ENCODE results near the gene TH. TPM values are rescaled to one million over a fixed set of nuclear protein-coding genes. Genes with fewer than 3 reads are reported as not detected.

The TH gene
- total RNA-seq, 1 experiment from 2014 or later: not detected

- CTCF ChIA-PET: interaction anchor here (0.8 to 2.0 kb wide), 5 partner anchors 106 to 227 kb away, joined by 3 to 10 read pairs (median 4); partner anchors contain the start of gene TSSC4
These were observed 21.7 kb upstream of the TH start for GRCh38 chr11:2193099-2193887.

GRCh38 chr11:2192435-2192834, 20.8 kb upstream of the TH start:
- no peak overlapping the region for H3K4me3 ChIP-seq (ENCODE audit: low read depth in 2 of 2, low read length in 2 of 2)
- no peak overlapping the region for H3K27ac ChIP-seq (ENCODE audit: low read length)
- in situ Hi-C loops (cut with HindIII; ENCODE audit: low pct_unique_long_range_greater_than_20kb, low sequenced_read_pairs): no loop called here
- POLR2A ChIA-PET: no interaction called here
- H3K9me3 ChIP-seq (ENCODE audit: control insufficient read depth, insufficient read depth, low read depth, low read length): no peaks in the 10 kb centered on the region
- ATAC-seq (no peak), DNase-seq (ENCODE audit: low read depth, low spot score) (no peak)
- intact Hi-C loops (cut with micrococcal nuclease; ENCODE audit: unreplicated experiment): no loop called here
- TF ChIP-seq REST (IDR thresholded peaks at IDR 0.05; ENCODE audit: insufficient read depth in 1 of 2, low read depth in 2 of 2, low read length in 1 of 2) (no peak), TCF7L2 (IDR thresholded peaks at IDR 0.05; ENCODE audit: low read depth, low read length) (no peak), POLR2AphosphoS5 (IDR thresholded peaks at IDR 0.05; ENCODE audit: low read depth, low read length) (no peak), SIN3A (IDR thresholded peaks at IDR 0.05; ENCODE audit: borderline replicate concordance, insufficient read depth, low read depth, low read length) (no peak), CTCF (IDR thresholded peaks at IDR 0.05) (no peak)
- peaks cover 4% of the 10 kb centered on the region; the same call in 1 of the 2 replicates for H3K27me3 ChIP-seq (ENCODE audit: control insufficient read depth, insufficient read depth, low read length)
- peaks cover 7% of the 10 kb centered on the region; the same call in 1 of the 2 replicates for H3K4me1 ChIP-seq (ENCODE audit: control insufficient read depth, insufficient read depth, low read length)
- CTCF ChIA-PET: interaction anchor here (0.8 kb wide), 1 partner anchor 107 kb away, joined by 4 read pairs; no protein-coding TSS in a partner anchor
- no peaks in the 10 kb centered on the region for H3K36me3 ChIP-seq (ENCODE audit: control insufficient read depth, insufficient read depth, low read length)
- BruUV-seq (replicated peaks): no TSS peak

More at GRCh38 chr11:2193099-2193887, 21.7 kb upstream of the TH start:
- Histone ChIP-seq H3K27ac (ENCODE audit: low read length) (no peak overlapping the region), H3K4me3 (ENCODE audit: low read depth in 2 of 2, low read length in 2 of 2) (no peak overlapping the region), H3K27me3 (ENCODE audit: control insufficient read depth, insufficient read depth, low read length) (peaks cover 4% of the 10 kb centered on the region; the same call in 1 of the 2 replicates), H3K4me1 (ENCODE audit: control insufficient read depth, insufficient read depth, low read length) (peaks cover 7% of the 10 kb centered on the region; the same call in 1 of the 2 replicates), H3K9me3 (ENCODE audit: control insufficient read depth, insufficient read depth, low read depth, low read length) (no peaks in the 10 kb centered on the region), H3K36me3 (ENCODE audit: control insufficient read depth, insufficient read depth, low read length) (no peaks in the 10 kb centered on the region)
- in situ Hi-C loops (cut with HindIII; ENCODE audit: low pct_unique_long_range_greater_than_20kb, low sequenced_read_pairs): no loop called here
- ATAC-seq (no peak), DNase-seq (ENCODE audit: low read depth, low spot score) (no peak)
- intact Hi-C loops (cut with micrococcal nuclease; ENCODE audit: unreplicated experiment): no loop called here
- TF ChIP-seq SIN3A (IDR thresholded peaks at IDR 0.05; ENCODE audit: borderline replicate concordance, insufficient read depth, low read depth, low read length): no peak
- POLR2A ChIA-PET: no interaction called here
- BruUV-seq (replicated peaks): no TSS peak

DNA sequence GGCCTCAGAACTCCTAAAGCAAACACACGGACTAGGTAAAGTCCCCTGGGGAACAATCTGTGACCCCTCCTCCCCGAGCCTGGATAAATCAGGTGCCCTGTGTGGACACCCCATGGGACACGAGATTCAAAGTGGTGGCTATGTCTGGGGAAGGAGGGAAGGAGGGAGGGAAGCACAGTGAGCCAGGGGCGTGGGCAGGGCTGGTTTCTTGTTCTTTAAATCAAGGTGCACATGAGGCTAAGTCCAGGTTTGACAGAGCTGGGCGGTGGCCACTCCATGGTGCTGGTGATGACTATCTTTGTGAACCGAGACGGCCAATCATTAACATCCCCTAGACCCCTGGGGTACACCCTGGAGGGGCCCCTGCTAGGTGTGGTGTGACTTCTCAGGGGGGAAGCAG, 20.3 kb upstream of the TH start:
- Histone ChIP-seq H3K27me3 (ENCODE audit: control insufficient read depth, insufficient read depth, low read length) (peaks cover 4% of the 10 kb centered on the region; the same call in 1 of the 2 replicates), H3K36me3 (ENCODE audit: control insufficient read depth, insufficient read depth, low read length) (no peaks in the 10 kb centered on the region), H3K9me3 (ENCODE audit: control insufficient read depth, insufficient read depth, low read depth, low read length) (no peaks in the 10 kb centered on the region), H3K4me1 (ENCODE audit: control insufficient read depth, insufficient read depth, low read length) (peaks cover 7% of the 10 kb centered on the region; the same call in 1 of the 2 replicates), H3K4me3 (ENCODE audit: low read depth in 2 of 2, low read length in 2 of 2) (no peak overlapping the region), H3K27ac (ENCODE audit: low read length) (no peak overlapping the region)
- CTCF ChIA-PET: no interaction called here
- no TSS peak for BruUV-seq (replicated peaks)
- intact Hi-C loops (cut with micrococcal nuclease; ENCODE audit: unreplicated experiment): no loop called here
- DNase-seq (ENCODE audit: low read depth, low spot score) (no peak), ATAC-seq (no peak)
- TF ChIP-seq CTCF (IDR thresholded peaks at IDR 0.05): no peak
- no peak for TF ChIP-seq REST (IDR thresholded peaks at IDR 0.05; ENCODE audit: insufficient read depth in 1 of 2, low read depth in 2 of 2, low read length in 1 of 2)
- no peak for TF ChIP-seq POLR2AphosphoS5 (IDR thresholded peaks at IDR 0.05; ENCODE audit: low read depth, low read length)
- no peak for TF ChIP-seq SIN3A (IDR thresholded peaks at IDR 0.05; ENCODE audit: borderline replicate concordance, insufficient read depth, low read depth, low read length)
- TF ChIP-seq TCF7L2 (IDR thresholded peaks at IDR 0.05; ENCODE audit: low read depth, low read length): no peak
- in situ Hi-C loops (cut with HindIII; ENCODE audit: low pct_unique_long_range_greater_than_20kb, low sequenced_read_pairs): no loop called here
- POLR2A ChIA-PET: interaction anchor here (0.7 kb wide), 1 partner anchor 94 kb away, joined by 3 read pairs; no protein-coding TSS in a partner anchor

All from Panc1 (cell line).